Retinal pigment epithelial cell (primary cell): ENCODE results near the gene ARFIP1.

ENCODE experiments used
- DNase-seq: peaks from one replicate; pipeline ENCODE4 v3.0.0-alpha.2; 2010; ENCODE audit warnings: low read depth
- H3K4me3 ChIP-seq: 2 replicates; pipeline ENCODE4 v1.5.1; 2011; ENCODE audit warnings: mild to moderate bottlenecking, low read length, control low read depth, moderate library complexity
- CTCF ChIP-seq: conservative IDR thresholded peaks from 2 replicates; pipeline ENCODE4 v1.5.1; 2011; ENCODE audit warnings: low read depth, low read length, control low read depth, inconsistent platforms

The ARFIP1 gene

GRCh38 chr4:152942346-152942745 lies 162.6 kb downstream of the ARFIP1 start:
- H3K4me3 ChIP-seq, result no peak overlapping the region
- no peak for DNase-seq
- TF ChIP-seq CTCF, result no peak

- no peak for DNase-seq
- no peak overlapping the region for H3K4me3 ChIP-seq
- TF ChIP-seq CTCF, result no peak
These were observed 163.9 kb downstream of the ARFIP1 start for GRCh38 chr4:152943672-152944071.

GRCh38 chr4:152944666-152945320 lies 165.0 kb downstream of the ARFIP1 start:
- TF ChIP-seq CTCF, result no peak
- no peak for DNase-seq
- no peak overlapping the region for H3K4me3 ChIP-seq

- H3K4me3 ChIP-seq, result no peak overlapping the region
- no peak for TF ChIP-seq CTCF
- DNase-seq, result no peak
These were observed 165.9 kb downstream of the ARFIP1 start for GRCh38 chr4:152945639-152946038.

- no peak overlapping the region for H3K4me3 ChIP-seq
- DNase-seq, result no peak
- TF ChIP-seq CTCF, result no peak
These were observed 166.7 kb downstream of the ARFIP1 start for GRCh38 chr4:152946446-152946845.

DNA sequence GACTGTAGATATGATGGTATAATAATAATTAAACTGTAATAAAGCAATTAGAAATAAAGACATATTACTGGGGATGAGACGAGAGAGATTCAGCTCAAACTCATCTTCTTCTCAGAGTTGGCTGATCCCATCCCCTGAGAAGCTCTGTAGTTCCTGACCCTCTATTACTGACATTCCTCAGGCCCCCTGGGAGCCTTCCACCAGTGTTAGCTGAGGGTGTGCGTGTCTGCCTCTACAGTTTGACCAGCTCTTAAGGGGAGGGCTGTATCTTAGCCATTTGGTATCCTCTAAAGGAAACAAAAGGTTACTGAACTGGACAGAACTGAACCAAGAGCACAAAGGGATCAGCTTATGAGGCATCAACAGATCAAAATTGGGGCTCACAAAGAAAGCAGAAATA lies 167.6 kb downstream of the ARFIP1 start:
- no peak for TF ChIP-seq CTCF
- DNase-seq, result no peak
- no peak overlapping the region for H3K4me3 ChIP-seq

DNA sequence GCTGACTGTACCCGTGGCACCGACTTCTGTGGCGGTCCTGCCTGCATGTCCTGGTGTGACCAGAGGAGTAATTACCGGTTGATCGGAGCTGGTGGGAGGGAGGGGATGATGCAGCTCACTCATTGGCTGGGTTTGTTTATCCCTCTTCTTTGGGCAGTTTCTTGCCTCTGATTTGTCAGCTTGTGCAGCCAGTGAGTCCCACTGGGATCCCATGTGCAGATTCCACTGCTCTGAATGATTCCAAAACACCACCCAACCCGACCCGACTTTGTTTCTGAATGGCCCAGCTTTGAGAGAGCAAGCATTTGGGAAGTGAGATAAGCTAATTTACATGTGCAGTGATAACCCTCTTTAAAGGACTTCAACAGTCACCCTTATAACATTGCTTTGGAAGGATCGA lies 170.2 kb downstream of the ARFIP1 start:
- no peak for TF ChIP-seq CTCF

More for the DNA sequence above, 170.2 kb downstream of the ARFIP1 start:
- no peak overlapping the region for H3K4me3 ChIP-seq
- DNase-seq, result no peak
